ENCODE data around the gene IBSP. TPM values are rescaled to one million over a fixed set of nuclear protein-coding genes. Genes with fewer than 3 reads are reported as not detected.

IBSP gene
- polyA plus RNA-seq, 3 donors: 0.15 TPM; not detected in 2

Other genes starting within 250 kb of the IBSP start
- gene DSPP, start 191.0 kb upstream of the IBSP start, polyA plus RNA-seq: under 1 TPM in 1 of 3 donors, not detected in 2; 0.11 TPM
- under 1 TPM in 1 of 3 donors, not detected in 2; 0.03 TPM for gene DMP1, start 149.3 kb upstream of the IBSP start, polyA plus RNA-seq
- not detected for gene MEPE, start 33.4 kb downstream of the IBSP start, polyA plus RNA-seq
- 10 to 100 TPM; 16.3 to 23.4 (median 17.1) TPM for gene SPP1, start 176.2 kb downstream of the IBSP start, polyA plus RNA-seq
- 10 to 100 TPM in 2 of 3 donors, 1 to 10 TPM in 1; 7.3 to 26.2 (median 17.8) TPM for gene PKD2, start 208.1 kb downstream of the IBSP start, polyA plus RNA-seq

Measured in adipose tissue (tissue), 3 donors.